ENCODE results near the gene UBE2U. TPM values are rescaled to one million over a fixed set of nuclear protein-coding genes. Genes with fewer than 3 reads are reported as not detected.

Gene UBE2U
- polyA plus RNA-seq, 1 donor (not counting 4 experiments of a cell fraction or from before 2014, with no cell fraction given), result not detected

DNA sequence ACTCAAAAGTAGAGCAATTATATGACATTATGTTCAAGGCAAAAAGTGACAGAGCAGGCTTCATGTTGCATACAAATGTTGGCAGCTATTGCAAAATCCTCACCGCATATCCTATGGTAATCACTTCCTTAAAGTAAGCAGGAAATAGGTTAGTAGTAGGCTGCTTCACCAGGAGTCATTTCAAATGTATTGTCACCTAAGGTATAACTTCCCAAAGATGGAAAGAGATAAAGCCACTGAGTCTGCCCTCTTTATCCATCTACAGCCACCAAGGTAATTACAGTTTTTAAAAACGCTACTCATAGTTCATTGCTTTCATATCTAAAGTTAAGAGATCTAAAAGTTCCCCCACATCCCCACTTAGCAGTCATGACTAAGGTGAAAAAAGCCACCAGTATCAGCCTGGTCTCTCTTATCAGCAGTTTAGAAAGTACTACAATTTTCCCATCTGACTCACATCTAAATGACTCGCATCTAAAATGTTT, 31.6 kb upstream of the UBE2U start:
- dilution Hi-C loops (cut with MboI; ENCODE audit: extremely low pct_ligation_motif_present, low sequenced_read_pairs), result no loop called here
- TF ChIP-seq CTCF (optimal IDR thresholded peaks at IDR 0.05 in 1 of 3, IDR thresholded peaks at IDR 0.05 in 1 of 3, conservative IDR thresholded peaks at IDR 0.05 in 1 of 3; ENCODE audit: extremely low read depth in 1 of 3, insufficient read depth in 2 of 3, low read length in 3 of 3), result no peak
- no peak for TF ChIP-seq EZH2 (IDR thresholded peaks at IDR 0.05; ENCODE audit: low read length)

DNA sequence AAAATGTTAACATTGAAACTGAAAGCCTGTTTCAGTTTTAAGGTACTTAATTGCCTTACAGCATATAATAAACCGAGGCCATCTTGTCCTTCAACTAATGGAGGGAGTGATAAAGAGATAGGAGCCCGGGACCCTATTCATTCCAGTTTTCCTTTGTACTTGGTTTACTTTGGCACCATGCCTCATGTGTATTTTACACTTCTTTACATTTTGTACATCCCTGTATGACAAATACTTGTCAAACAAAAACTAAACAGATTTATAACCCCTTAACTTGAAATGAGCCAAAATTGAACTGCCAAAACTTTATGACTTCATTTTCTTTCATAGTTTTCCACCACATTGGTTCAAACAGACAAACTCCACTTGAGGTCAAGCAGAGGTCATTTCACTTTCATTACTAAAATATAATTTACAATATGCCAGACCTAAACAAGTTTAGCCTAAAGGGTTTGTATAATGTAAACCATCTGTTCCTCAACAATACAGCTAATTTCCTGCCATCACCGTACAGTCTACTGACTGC, 30.9 kb upstream of the UBE2U start:
- Histone ChIP-seq H3K9me3 (ENCODE audit: control insufficient read depth, low read depth, low read length) (no peaks in the 10 kb centered on the region), H3K27ac (ENCODE audit: control insufficient read depth, insufficient read depth, low read length) (no peak overlapping the region), H3K4me1 (ENCODE audit: control insufficient read depth, extremely low read depth, insufficient read depth, low read length) (peaks cover 15% of the 10 kb centered on the region), H3K27me3 (ENCODE audit: control insufficient read depth, extremely low read depth, insufficient read depth, low read length) (no peaks in the 10 kb centered on the region), H3K9me1 (ENCODE audit: control insufficient read depth, extremely low read depth, insufficient read depth, low read length) (no peaks in the 10 kb centered on the region), H2AFZ (ENCODE audit: control insufficient read depth, low read length) (no peak overlapping the region), H3K9ac (ENCODE audit: control insufficient read depth, extremely low read depth, insufficient read depth, low read length) (no peak overlapping the region), H4K20me1 (ENCODE audit: control insufficient read depth, extremely low read depth, insufficient read depth, low read length) (no peaks in the 10 kb centered on the region), H3K79me2 (ENCODE audit: control insufficient read depth, insufficient read depth, low read length) (no peaks in the 10 kb centered on the region), H3K4me3 (ENCODE audit: control insufficient read depth in 2 of 3, extremely low read depth in 1 of 3, insufficient read depth in 2 of 3, low read depth in 1 of 3, low read length in 3 of 3) (no peak overlapping the region), H3K4me2 (ENCODE audit: control insufficient read depth, extremely low read depth, insufficient read depth, low read depth, low read length) (no peak overlapping the region), H3K36me3 (ENCODE audit: control insufficient read depth in 2 of 2, extremely low read depth in 1 of 2, insufficient read depth in 2 of 2, low read length in 2 of 2) (peaks cover 0 to 1% of the 10 kb centered on the region in 2 experiments)
- FAIRE-seq, result no peak
- TF ChIP-seq CTCF (optimal IDR thresholded peaks at IDR 0.05 in 1 of 3, IDR thresholded peaks at IDR 0.05 in 1 of 3, conservative IDR thresholded peaks at IDR 0.05 in 1 of 3; ENCODE audit: extremely low read depth in 1 of 3, insufficient read depth in 2 of 3, low read length in 3 of 3) (no peak), EZH2 (IDR thresholded peaks at IDR 0.05; ENCODE audit: low read length) (no peak)
- DNase-seq (ENCODE audit: low read depth, low spot score), result no peak
- dilution Hi-C loops (cut with MboI; ENCODE audit: extremely low pct_ligation_motif_present, low sequenced_read_pairs), result no loop called here

More for the DNA sequence above, 31.6 kb upstream of the UBE2U start:
- FAIRE-seq (peak; percentile 84), DNase-seq (ENCODE audit: low read depth, low spot score) (no peak)
- peaks cover 15% of the 10 kb centered on the region for H3K4me1 ChIP-seq (ENCODE audit: control insufficient read depth, extremely low read depth, insufficient read depth, low read length)
- no peak overlapping the region for H3K4me3 ChIP-seq (ENCODE audit: control insufficient read depth in 2 of 3, extremely low read depth in 1 of 3, insufficient read depth in 2 of 3, low read depth in 1 of 3, low read length in 3 of 3)
- no peaks in the 10 kb centered on the region for H3K9me1 ChIP-seq (ENCODE audit: control insufficient read depth, extremely low read depth, insufficient read depth, low read length)
- H3K9ac ChIP-seq (ENCODE audit: control insufficient read depth, extremely low read depth, insufficient read depth, low read length), result no peak overlapping the region
- H2AFZ ChIP-seq (ENCODE audit: control insufficient read depth, low read length), result no peak overlapping the region
- H3K27ac ChIP-seq (ENCODE audit: control insufficient read depth, insufficient read depth, low read length), result no peak overlapping the region
- no peaks in the 10 kb centered on the region for H3K27me3 ChIP-seq (ENCODE audit: control insufficient read depth, extremely low read depth, insufficient read depth, low read length)
- peaks cover 0 to 1% of the 10 kb centered on the region in 2 experiments for H3K36me3 ChIP-seq (ENCODE audit: control insufficient read depth in 2 of 2, extremely low read depth in 1 of 2, insufficient read depth in 2 of 2, low read length in 2 of 2)
- H4K20me1 ChIP-seq (ENCODE audit: control insufficient read depth, extremely low read depth, insufficient read depth, low read length), result no peaks in the 10 kb centered on the region
- peak overlapping the region; percentile 52 for H3K4me2 ChIP-seq (ENCODE audit: control insufficient read depth, extremely low read depth, insufficient read depth, low read depth, low read length)
- H3K9me3 ChIP-seq (ENCODE audit: control insufficient read depth, low read depth, low read length), result no peaks in the 10 kb centered on the region
- no peaks in the 10 kb centered on the region for H3K79me2 ChIP-seq (ENCODE audit: control insufficient read depth, insufficient read depth, low read length)

Data from keratinocyte (primary cell).